ENCODE measurements around the gene CLEC4G. TPM values are rescaled to one million over a fixed set of nuclear protein-coding genes. Genes with fewer than 3 reads are reported as not detected.

Gene CLEC4G
- total and polyA plus RNA-seq, 4 donors: 0.31 to 0.96 (median 0.43) TPM; not detected in 1

GRCh38 chr19:7778081-7778480, 46.2 kb upstream of the CLEC4G start:
- Histone ChIP-seq H3K27me3 (ENCODE audit: control insufficient read depth in 3 of 3, insufficient read depth in 3 of 3, low read length in 2 of 3) (peaks cover 0 to 4% (median 0%) of the 10 kb centered on the region in 3 donors), H3K4me3 (no peak overlapping the region), H3K9ac (ENCODE audit: insufficient read depth in 1 of 2, low read length in 2 of 2) (no peak overlapping the region), H3K36me3 (ENCODE audit: control insufficient read depth in 4 of 4, insufficient read depth in 4 of 4, low read length in 4 of 4) (no peaks in the 10 kb centered on the region), H3K4me1 (ENCODE audit: control insufficient read depth in 5 of 5, insufficient read depth in 5 of 5, low read length in 5 of 5) (peaks cover 0 to 1% (median 0%) of the 10 kb centered on the region in 5 donors), H3K9me3 (ENCODE audit: control insufficient read depth in 4 of 4, insufficient read depth in 3 of 4, low read length in 3 of 4) (no peaks in the 10 kb centered on the region), H3K27ac (ENCODE audit: low read depth in 1 of 2, low read length in 1 of 2) (no peak overlapping the region)
- no peak for DNase-seq
- no peak for ATAC-seq (ENCODE audit: insufficient read depth, low FRiP score)
- WGBS, 2 donors: 45 to 69% methylated on average over 5 of the region's 5 CpGs
- TF ChIP-seq CTCF (IDR thresholded peaks at IDR 0.05; ENCODE audit: control extremely low read depth, extremely low read depth): no peak

GRCh38 chr19:7775761-7776160, 43.9 kb upstream of the CLEC4G start:
- Histone ChIP-seq H3K36me3 (ENCODE audit: control insufficient read depth in 4 of 4, insufficient read depth in 4 of 4, low read length in 4 of 4) (no peaks in the 10 kb centered on the region), H3K9ac (ENCODE audit: insufficient read depth in 1 of 2, low read length in 2 of 2) (no peak overlapping the region), H3K27me3 (ENCODE audit: control insufficient read depth in 3 of 3, insufficient read depth in 3 of 3, low read length in 2 of 3) (peaks cover 0 to 2% (median 0%) of the 10 kb centered on the region in 3 donors), H3K4me3 (no peak overlapping the region), H3K27ac (ENCODE audit: low read depth in 1 of 2, low read length in 1 of 2) (no peak overlapping the region), H3K4me1 (ENCODE audit: control insufficient read depth in 5 of 5, insufficient read depth in 5 of 5, low read length in 5 of 5) (peaks cover 0 to 1% (median 0%) of the 10 kb centered on the region in 5 donors), H3K9me3 (ENCODE audit: control insufficient read depth in 4 of 4, insufficient read depth in 3 of 4, low read length in 3 of 4) (no peaks in the 10 kb centered on the region)
- no peak for DNase-seq
- TF ChIP-seq CTCF (IDR thresholded peaks at IDR 0.05; ENCODE audit: control extremely low read depth, extremely low read depth): no peak
- 92 to 94% methylated on average over 9 of the region's 9 CpGs for WGBS, 2 donors
- no peak for ATAC-seq (ENCODE audit: insufficient read depth, low FRiP score)

GRCh38 chr19:7773841-7774240, 41.9 kb upstream of the CLEC4G start:
- no peaks in the 10 kb centered on the region for H3K9me3 ChIP-seq (ENCODE audit: control insufficient read depth in 4 of 4, insufficient read depth in 3 of 4, low read length in 3 of 4)
- no peaks in the 10 kb centered on the region for H3K36me3 ChIP-seq (ENCODE audit: control insufficient read depth in 4 of 4, insufficient read depth in 4 of 4, low read length in 4 of 4)
- no peak for DNase-seq
- 78 to 84% methylated on average over 9 of the region's 9 CpGs for WGBS, 2 donors
- H3K27ac ChIP-seq (ENCODE audit: low read depth in 1 of 2, low read length in 1 of 2): no peak overlapping the region
- H3K9ac ChIP-seq (ENCODE audit: insufficient read depth in 1 of 2, low read length in 2 of 2): no peak overlapping the region
- peaks cover 0 to 1% (median 0%) of the 10 kb centered on the region in 5 donors for H3K4me1 ChIP-seq (ENCODE audit: control insufficient read depth in 5 of 5, insufficient read depth in 5 of 5, low read length in 5 of 5)
- H3K4me3 ChIP-seq: no peak overlapping the region
- no peak for ATAC-seq (ENCODE audit: insufficient read depth, low FRiP score)
- H3K27me3 ChIP-seq (ENCODE audit: control insufficient read depth in 3 of 3, insufficient read depth in 3 of 3, low read length in 2 of 3): no peaks in the 10 kb centered on the region
- no peak for TF ChIP-seq CTCF (IDR thresholded peaks at IDR 0.05; ENCODE audit: control extremely low read depth, extremely low read depth)

- WGBS, 2 donors: 37 to 39% methylated on average over 8 of the region's 8 CpGs
- Histone ChIP-seq H3K4me1 (ENCODE audit: control insufficient read depth in 5 of 5, insufficient read depth in 5 of 5, low read length in 5 of 5) (peaks cover 0 to 1% (median 0%) of the 10 kb centered on the region in 5 donors), H3K4me3 (no peak overlapping the region), H3K9me3 (ENCODE audit: control insufficient read depth in 4 of 4, insufficient read depth in 3 of 4, low read length in 3 of 4) (no peaks in the 10 kb centered on the region), H3K27ac (ENCODE audit: low read depth in 1 of 2, low read length in 1 of 2) (no peak overlapping the region), H3K9ac (ENCODE audit: insufficient read depth in 1 of 2, low read length in 2 of 2) (no peak overlapping the region), H3K36me3 (ENCODE audit: control insufficient read depth in 4 of 4, insufficient read depth in 4 of 4, low read length in 4 of 4) (no peaks in the 10 kb centered on the region), H3K27me3 (ENCODE audit: control insufficient read depth in 3 of 3, insufficient read depth in 3 of 3, low read length in 2 of 3) (peaks cover 0 to 2% (median 0%) of the 10 kb centered on the region in 3 donors)
- TF ChIP-seq CTCF (IDR thresholded peaks at IDR 0.05; ENCODE audit: control extremely low read depth, extremely low read depth): no peak
- ATAC-seq (ENCODE audit: insufficient read depth, low FRiP score) (no peak), DNase-seq (no peak)
Measured at GRCh38 chr19:7772752-7773291, 40.9 kb upstream of the CLEC4G start.

Data from lung (tissue), 12 donors.